Left ventricle myocardium inferior (tissue), 1 donor: ENCODE results near the gene SVIL. TPM values are rescaled to one million over a fixed set of nuclear protein-coding genes. Genes with fewer than 3 reads are reported as not detected.
"Not testable (repeated sequence)": the region's sequence is repeated elsewhere in the genome, so short reads cannot be mapped to it uniquely, and the experiment has no call there.

Experiments
- DNase-seq: peaks from one replicate; pipeline ENCODE4 v3.0.0-alpha.2; 2020
- H3K27ac ChIP-seq: fragments of 200-600 bp; replicated peaks from 2 replicates; pipeline ENCODE4 v1.8.0; 2021
- H3K27me3 ChIP-seq: fragments of 200-600 bp; 2 replicates; pipeline ENCODE4 v1.8.0; 2021; ENCODE audit warnings: low read depth
- H3K36me3 ChIP-seq: fragments of 200-600 bp; 2 replicates; pipeline ENCODE4 v1.8.0; 2021
- H3K4me1 ChIP-seq: fragments of 200-600 bp; 2 replicates; pipeline ENCODE4 v1.8.0; 2021
- H3K4me3 ChIP-seq: fragments of 200-600 bp; 2 replicates; pipeline ENCODE4 v1.8.0; 2021; ENCODE audit warnings: mild to moderate bottlenecking, moderate library complexity
- H3K9me3 ChIP-seq: fragments of 200-600 bp; replicated peaks from 2 replicates; pipeline ENCODE4 v1.8.0; 2021
- CTCF ChIP-seq: fragments of 200-600 bp; IDR thresholded peaks from 2 replicates; pipeline ENCODE4 v1.8.0; 2021; ENCODE audit warnings: antibody characterized with exemption, mild to moderate bottlenecking, borderline replicate concordance
- intact Hi-C: fragments of 100-400 bp; cut with micrococcal nuclease; formaldehyde crosslinking; loops from one replicate; pipeline ENCODE4 v1.11.0; 2022
- total RNA-seq: library from RNA; stranded (reverse); fragmentation: NEBNext Ultra II Directional; extraction: Animal tissue kit (Norgen Biotek cat#: 25700); gene quantifications from one replicate; pipeline ENCODE4 v1.2.1, GENCODE V29; 2021
- donor health status: DM: no; HTN: yes; CAD: no; lungs with severe emphysema.

SVIL gene
- total RNA-seq, 1 donor from 2014 or later, result 403 TPM

- Histone ChIP-seq H3K4me3 (peak overlapping the region; percentile 38), H3K4me1 (peaks cover 92% of the 10 kb centered on the region), H3K9me3 (no peaks in the 10 kb centered on the region), H3K27ac (peak overlapping the region; percentile 80), H3K27me3 (no peaks in the 10 kb centered on the region), H3K36me3 (no peaks in the 10 kb centered on the region)
- DNase-seq, result no peak
- no peak for TF ChIP-seq CTCF
- intact Hi-C loops, result no loop called here
These were observed 45.9 kb downstream of the SVIL start for GRCh38 chr10:29588629-29589421.

- DNase-seq, H3K36me3 ChIP-seq, intact Hi-C loops, H3K27me3 ChIP-seq, H3K9me3 ChIP-seq: not testable (repeated sequence)
- peak overlapping the region; percentile 85 for H3K27ac ChIP-seq
- H3K4me1 ChIP-seq, result peaks cover 92% of the 10 kb centered on the region
- peak overlapping the region; percentile 16 for H3K4me3 ChIP-seq
These were observed 46.8 kb downstream of the SVIL start for GRCh38 chr10:29587750-29588628.

DNA sequence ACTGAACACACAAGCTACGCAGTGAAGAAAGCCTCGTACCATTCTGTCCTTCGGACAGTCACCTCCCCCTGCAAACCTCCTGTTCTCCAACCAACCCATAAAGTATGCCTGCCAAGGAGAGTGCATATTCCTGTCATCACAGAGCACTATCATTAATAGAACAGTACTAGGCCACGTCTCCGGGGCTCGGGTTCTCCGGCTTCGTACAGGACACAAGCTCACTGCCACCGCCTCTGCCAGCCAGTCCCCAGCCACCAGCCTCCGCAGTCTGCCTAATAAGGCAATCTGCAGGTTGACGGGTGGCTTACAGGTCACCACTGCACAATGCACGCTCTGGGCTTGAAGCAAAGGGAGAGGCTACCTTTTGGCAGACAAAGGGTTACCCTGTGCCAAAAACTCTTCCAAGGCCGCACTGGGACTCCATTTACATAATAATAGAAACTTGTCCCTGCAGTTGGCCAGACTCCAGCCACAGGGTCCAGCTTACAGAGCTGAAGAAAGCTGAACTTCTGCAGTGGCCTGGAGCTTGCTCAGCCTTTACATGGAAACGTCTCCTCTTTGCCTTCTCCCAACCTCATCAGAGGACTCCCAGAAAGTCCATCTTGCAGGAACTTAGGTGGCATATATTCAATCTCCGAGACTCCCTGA, 47.5 kb downstream of the SVIL start:
- DNase-seq, result peak; percentile 70
- peak overlapping the region; percentile 85 for H3K27ac ChIP-seq
- H3K27me3 ChIP-seq, intact Hi-C loops, H3K9me3 ChIP-seq, H3K36me3 ChIP-seq: not testable (repeated sequence)
- peaks cover 92% of the 10 kb centered on the region for H3K4me1 ChIP-seq
- H3K4me3 ChIP-seq, result peak overlapping the region; percentile 22

DNA sequence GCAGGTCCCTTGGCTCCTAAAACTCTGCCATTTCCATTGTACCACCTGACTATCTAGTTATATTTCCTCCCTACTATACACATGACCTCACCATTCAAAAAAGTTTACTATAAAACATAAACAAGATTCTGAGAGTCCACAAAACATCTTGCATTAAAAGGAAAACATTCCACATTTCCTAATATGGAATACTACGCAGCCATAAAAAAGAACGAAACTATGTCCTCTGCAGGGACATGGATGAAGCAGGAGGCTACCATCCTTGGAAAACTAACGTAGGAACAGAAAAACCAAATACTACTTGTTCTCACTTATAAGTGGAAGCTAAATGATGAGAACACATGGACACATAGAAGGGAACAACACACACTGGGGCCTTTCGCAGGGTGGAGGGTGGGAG, 48.3 kb downstream of the SVIL start:
- DNase-seq, result no peak
- Histone ChIP-seq H3K36me3 (no peaks in the 10 kb centered on the region), H3K4me3 (peak overlapping the region; percentile 22), H3K9me3 (no peaks in the 10 kb centered on the region), H3K4me1 (peaks cover 88% of the 10 kb centered on the region), H3K27ac (peak overlapping the region; percentile 85), H3K27me3 (no peaks in the 10 kb centered on the region)
- no peak for TF ChIP-seq CTCF
- intact Hi-C loops, result no loop called here

- no peaks in the 10 kb centered on the region for H3K27me3 ChIP-seq
- TF ChIP-seq CTCF, result no peak
- no peak for DNase-seq
- H3K27ac ChIP-seq, result peak overlapping the region; percentile 85
- no peaks in the 10 kb centered on the region for H3K36me3 ChIP-seq
- intact Hi-C loops, result no loop called here
- peaks cover 78% of the 10 kb centered on the region for H3K4me1 ChIP-seq
- H3K9me3 ChIP-seq, result no peaks in the 10 kb centered on the region
- H3K4me3 ChIP-seq, result peak overlapping the region; percentile 15
These were observed 49.2 kb downstream of the SVIL start for GRCh38 chr10:29585488-29585976.

- intact Hi-C loops, result no loop called here
These were observed 50.3 kb downstream of the SVIL start for GRCh38 chr10:29584436-29584835.

More at GRCh38 chr10:29584436-29584835, 50.3 kb downstream of the SVIL start:
- TF ChIP-seq CTCF, result no peak
- H3K4me3 ChIP-seq, result no peak overlapping the region
- no peaks in the 10 kb centered on the region for H3K9me3 ChIP-seq
- peaks cover 75% of the 10 kb centered on the region for H3K4me1 ChIP-seq
- H3K27ac ChIP-seq, result no peak overlapping the region
- H3K27me3 ChIP-seq, result no peaks in the 10 kb centered on the region
- no peak for DNase-seq
- H3K36me3 ChIP-seq, result no peaks in the 10 kb centered on the region
